A549 treated with RU486 at 1 μM for 4 hours (cell line): ENCODE measurements around the gene ADARB2. TPM values are rescaled to one million over a fixed set of nuclear protein-coding genes. Genes with fewer than 3 reads are reported as not detected.

ENCODE experiments used
- total RNA-seq: library from RNA; stranded (reverse); fragments of 200-300 nt; extraction: Qiagen RNA extraction; gene quantifications from 5 replicates; pipeline ENCODE4 v1.2.3, GENCODE V29; 2022; ENCODE audit warnings: low read depth

ADARB2 gene
- total RNA-seq: not detected in 5 replicates

DNA sequence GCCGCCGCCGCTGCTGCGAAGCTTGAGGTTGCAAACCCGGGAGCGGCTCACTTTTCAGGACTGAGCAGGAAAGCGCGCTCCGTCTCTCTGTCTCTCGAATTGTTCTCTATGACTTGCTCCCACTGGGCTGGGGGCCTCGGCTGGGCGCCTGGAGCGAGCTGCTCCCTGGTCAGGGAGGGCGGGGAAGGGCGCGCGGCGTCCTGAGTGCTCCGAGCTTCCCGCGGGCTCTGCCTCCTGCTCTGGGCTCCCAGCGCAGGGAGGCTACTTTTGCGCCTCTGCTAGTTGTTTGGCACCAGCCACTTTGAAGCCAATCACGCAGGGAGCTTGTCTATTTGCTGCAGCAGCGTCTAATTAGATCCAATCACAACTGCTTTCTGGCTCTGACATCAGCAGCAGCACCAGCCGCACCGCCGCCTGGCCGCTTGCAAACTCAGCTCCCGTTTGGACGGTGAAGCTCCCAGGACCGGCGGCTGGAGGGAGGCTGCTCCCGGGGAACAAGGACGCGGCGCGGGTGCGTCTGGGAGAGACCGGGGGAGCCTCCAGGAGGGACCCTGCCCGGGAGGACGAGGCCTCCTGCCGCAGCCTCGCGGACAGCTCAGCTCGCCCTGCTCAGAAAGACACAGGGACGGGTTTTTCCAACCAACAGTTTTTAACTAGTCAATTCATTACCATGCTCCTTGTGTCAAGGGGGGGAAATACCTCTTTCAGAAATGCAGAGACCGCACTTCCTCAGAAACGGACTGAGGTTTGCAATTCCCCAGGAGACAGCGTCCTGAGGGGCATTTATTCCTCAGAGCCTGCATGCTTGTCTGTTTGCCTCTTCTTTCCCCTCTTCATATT lies at the start of gene ADARB2:
TSS of gene ADARB2 (minus strand) at position 304 of the 840 bp plus-strand sequence.

